Kidney glomerular epithelial cell (primary cell): Measurements from ENCODE around the gene AFAP1L2.

ENCODE experiments used
- DNase-seq: peaks from one replicate; lab custom pipeline; 2025; lab: John Stamatoyannopoulos, UW

Gene AFAP1L2

DNA sequence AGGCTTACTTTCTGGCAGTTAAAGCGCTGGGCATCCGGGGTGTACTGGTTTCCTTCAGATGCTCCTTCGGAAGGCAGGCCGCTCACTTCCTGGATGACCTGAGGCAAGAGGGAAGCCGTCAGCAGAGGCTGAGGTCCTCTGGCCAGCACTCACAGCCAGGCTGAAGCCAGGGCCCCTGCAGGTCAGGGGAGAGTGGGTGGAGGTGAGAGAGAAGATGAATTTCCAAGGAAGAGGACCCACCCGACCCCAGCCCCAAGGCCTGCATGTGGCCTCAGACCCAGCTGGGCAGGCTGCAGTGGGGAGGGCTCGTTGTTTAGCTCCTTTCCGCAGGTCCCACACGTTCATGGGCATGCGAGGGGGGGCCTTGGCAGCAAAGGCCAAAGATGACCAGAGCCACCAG lies 94.0 kb downstream of the AFAP1L2 start:
- no peak for DNase-seq

DNA sequence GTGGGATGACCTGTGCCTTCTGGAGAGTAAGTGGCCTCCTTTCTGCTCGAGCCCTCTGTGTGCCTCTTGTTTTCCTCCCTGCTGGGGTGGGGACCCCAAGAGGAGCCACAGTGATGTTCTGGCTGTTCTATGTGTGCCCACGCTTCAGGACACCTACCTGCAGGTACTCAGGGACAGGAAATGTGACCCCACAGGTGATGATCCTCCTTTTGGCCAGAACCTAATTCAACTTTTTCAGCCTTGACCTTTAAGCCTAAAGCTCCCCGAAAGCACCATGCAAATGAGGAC lies 95.0 kb downstream of the AFAP1L2 start:
- DNase-seq: no peak

DNA sequence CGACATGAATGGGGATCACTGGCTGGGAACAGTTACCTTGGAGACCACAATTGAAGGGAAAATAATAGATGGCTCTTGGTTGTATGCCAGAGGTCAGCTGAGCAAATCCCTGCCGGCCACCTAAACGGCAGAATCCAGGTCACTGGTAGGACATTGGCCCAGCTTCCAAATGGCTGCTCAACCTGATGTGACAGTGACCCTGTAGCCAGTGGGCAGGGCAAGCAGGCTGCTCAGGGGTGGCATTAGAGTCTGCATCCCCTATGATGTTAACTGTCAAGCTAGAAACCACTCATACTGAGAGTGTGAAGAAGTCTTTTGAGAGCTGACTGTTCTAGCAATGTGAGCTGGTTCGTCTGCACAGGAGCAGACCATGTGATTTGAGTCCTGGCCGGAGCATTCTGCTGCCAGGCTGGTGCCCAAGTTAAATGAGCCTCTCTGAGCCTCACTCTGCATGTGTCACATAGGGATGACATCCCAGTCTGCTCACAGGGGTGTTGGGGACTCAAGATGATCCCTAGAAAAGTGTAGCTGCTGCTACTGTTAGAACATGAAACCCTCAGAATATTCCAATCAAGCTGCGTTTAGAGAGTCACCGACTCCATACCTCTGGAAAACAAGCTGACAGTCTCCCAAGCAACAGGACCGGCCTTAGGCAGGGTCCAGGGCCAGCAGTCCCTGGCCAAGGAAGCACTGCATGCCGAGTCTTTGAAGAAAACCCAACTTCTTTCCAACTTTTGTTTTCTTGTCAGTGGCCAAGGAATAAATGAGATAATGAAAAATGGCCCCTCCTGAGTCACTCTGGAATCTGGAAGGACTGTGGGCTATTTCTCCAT lies 95.6 kb downstream of the AFAP1L2 start:
- DNase-seq: no peak

DNA sequence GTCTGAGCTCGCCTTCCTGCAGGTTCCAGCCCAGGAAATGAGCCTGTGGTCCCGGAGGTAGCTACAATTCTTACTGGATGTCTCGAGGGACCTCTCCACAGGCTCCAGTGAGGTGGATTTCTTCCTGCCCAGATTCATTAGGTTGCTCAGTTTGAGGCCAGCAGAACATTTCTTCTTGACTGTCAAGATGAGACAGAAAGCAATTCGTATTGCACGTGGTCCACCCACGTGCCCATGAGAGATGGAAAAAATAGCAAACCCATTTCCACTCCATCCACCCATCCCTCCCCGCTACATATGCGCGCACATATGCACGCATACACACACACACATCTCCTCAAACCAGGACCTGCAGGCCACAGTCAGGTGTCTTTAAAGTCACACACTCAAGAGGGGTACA lies 96.6 kb downstream of the AFAP1L2 start:
- DNase-seq: no peak

DNA sequence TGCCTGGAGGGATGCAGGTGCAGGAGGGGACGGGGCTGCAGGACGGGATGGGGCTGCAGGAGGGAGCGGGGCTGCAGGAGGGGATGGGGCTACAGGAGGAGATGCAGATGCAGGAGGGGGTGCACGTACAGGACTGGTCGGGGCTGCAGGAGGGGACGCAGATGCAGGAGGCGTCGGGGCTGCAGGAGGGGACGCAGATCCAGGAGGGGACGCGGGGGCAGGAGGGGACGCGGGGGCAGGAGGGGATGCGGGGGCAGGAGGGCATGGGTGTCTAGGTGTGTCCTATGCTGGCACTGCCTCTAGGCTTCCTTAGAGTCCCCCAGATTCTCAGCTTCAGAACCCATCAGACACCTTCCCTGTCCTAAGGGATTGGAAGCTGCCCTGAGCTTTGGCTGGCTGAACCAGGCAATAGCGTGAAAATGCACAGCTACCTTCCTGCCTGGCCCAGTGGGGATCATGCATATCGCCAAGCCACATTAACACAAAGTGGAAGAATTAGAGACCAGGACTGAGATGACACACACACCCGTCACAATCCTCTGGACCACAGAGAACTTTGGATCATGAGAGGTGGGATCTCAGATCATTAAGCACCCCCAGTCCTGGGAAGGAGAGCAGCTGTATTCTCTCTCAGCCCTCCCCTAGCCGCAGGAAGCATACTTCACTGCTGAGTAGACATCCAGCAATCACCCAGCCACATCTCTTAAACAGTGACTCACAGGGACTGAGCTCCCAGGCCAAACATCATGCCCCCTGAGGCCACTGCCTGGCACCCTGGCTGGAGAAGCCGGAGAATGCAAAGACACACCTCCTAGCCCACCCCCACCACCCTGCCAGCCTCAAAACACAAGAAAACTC lies 98.0 kb downstream of the AFAP1L2 start:
- peak; percentile 98 for DNase-seq

DNA sequence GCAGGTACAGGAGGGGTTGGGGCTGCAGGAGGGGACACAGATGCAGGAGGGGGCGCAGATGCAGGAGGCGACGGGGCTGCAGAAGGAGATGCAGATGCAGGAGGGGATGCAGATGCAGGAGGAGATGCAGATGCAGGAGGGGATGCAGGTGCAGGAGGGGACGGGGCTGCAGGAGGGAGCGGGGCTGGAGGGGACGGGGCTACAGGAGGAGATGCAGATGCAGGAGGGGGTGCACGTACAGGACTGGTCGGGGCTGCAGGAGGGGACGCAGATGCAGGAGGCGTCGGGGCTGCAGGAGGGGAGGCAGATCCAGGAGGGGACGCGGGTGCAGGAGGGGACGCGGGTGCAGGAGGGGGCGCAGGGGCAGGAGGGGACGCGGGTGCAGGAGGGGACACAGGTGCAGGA lies 98.8 kb downstream of the AFAP1L2 start:
- no peak for DNase-seq

DNA sequence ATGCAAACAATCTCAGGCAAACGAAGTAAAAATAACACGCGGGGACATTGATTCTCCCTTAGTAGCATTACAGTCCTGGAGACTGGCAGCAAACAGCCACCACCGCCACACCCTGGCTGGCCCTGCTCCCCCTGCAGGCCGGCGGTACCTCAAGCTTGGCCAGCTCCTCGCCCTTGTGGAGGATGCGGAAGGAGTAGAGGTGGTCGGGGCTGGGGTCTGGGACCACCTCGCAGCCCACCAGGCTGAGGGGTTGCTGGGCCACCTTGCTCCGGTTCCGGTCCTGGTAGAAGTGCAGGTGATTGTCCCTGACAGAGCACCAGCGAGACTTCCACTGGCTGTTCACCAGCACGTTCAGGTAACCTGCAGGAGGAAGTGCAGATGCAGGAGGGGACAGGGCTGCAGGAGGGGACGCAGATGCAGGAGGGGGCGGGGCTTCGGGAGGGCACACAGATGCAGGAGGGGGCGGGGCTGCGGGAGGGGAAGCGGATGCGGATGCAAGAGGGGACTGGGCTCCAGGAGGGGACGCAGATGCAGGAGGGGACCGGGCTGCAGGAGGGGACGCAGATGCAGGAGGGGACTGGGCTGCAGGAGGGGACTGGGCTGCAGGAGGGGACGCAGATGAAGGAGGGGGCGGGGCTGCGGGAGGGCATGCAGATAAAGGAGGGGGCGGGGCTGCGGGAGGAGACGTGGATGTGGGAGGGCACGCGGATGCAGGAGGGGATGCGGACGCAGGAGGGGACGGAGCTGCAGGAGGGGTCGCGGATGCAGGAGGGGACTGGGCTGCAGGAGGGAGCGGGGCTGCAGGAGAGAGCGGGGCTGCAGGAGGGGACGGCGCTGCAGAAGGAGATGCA lies 99.5 kb downstream of the AFAP1L2 start:
- no peak for DNase-seq

DNA sequence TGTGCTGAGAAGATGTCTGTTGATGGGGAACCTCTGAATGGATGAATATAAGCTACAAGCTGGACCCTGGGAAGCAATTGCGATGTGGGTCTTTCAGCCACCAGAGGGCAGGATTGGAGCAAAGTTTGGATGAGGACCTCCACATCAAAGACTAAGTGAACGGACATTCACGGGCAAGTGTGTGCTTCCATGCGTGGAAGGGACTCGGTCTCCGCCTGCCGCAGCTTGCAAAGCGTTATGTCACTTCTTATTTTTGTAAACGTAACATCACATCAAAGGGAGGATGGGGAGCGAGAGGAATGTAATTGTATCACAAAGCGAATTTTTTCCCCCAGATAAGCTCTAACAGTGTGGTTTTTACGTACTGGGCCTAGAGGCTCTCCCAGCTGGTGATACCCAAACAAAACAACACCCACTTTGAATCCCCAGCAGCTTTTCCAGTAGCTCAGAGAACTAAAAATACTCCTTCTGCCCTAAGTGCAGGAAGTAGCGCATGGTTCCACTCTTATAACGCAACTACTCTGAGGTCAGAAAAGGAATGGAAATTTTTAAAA lies 100.2 kb downstream of the AFAP1L2 start:
- peak; percentile 95 for DNase-seq

DNA sequence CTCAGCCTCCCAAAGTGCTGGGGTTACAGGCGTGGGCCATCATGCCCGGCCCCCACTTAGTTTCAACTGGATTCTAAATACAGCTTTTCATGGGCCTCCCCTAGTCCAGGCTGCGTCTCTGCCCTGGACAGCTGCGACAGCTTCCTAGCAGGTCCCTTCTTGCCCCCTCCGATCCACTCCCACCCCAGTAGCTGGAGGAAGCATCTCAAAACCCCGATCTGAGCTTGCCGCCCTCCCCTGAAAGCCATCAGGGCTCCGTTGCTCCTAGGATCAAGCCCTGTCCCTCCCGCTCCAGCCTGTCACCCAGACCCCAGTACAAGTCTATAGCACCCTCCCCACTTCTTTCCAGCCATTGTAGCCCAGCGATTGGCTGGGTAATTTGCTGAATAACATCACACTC lies 100.7 kb downstream of the AFAP1L2 start:
- no peak for DNase-seq

DNA sequence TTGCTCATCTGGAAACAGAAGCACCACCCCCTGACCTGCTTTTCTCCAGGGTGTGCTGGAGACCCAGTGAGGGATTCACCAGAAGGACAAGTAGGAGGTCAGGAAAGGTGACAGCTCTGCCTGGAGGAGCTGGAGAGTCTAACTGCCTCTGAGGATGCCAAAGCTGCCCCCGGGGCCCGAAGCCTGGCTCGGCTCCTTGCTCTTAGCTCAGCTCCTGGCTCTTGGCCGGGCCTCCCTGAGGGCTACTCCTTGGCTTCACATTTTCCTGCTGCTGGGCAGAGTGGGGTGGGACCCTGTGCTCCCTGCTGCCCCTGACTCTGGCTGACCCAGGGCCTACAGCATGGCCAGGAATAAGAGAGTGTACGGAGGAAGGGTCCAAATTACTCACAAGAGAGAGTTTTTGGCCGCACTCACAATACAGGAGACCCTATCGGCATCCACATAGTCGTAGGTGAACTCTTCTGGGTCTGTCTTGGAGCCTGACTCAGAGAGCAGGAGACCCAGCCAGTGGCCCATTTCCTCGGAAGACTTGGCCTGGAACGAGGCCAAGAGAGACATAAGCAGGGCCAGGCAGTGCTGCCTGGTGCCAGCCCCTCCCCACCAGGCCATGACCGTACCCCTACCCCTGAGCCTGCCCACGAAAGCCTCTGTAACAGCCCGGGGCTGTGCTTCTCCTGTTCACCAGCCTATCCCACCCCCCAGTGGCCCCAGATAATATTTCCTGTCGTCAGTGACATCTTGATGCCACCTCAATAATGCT lies 102.2 kb downstream of the AFAP1L2 start:
- DNase-seq: no peak

DNA sequence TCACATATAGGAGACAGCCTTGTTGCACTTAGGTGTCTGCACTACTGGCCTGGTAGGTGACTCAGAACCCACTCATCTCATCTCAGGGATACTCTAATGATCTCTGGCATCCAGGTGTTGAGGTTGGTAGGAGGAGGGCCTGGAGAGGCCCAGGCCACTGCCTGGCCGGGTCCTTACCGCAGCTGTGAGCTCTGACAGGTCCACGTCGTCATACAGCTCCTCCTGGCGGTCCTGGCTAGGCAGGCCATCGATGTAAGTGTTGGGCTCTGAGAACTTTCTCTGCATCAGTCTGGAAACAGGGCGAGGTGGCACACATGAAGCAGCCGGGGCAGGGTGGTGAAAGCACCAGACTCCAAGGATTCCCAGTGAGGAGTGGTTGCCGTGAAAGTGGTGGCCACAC lies 103.1 kb downstream of the AFAP1L2 start:
- DNase-seq: no peak

DNA sequence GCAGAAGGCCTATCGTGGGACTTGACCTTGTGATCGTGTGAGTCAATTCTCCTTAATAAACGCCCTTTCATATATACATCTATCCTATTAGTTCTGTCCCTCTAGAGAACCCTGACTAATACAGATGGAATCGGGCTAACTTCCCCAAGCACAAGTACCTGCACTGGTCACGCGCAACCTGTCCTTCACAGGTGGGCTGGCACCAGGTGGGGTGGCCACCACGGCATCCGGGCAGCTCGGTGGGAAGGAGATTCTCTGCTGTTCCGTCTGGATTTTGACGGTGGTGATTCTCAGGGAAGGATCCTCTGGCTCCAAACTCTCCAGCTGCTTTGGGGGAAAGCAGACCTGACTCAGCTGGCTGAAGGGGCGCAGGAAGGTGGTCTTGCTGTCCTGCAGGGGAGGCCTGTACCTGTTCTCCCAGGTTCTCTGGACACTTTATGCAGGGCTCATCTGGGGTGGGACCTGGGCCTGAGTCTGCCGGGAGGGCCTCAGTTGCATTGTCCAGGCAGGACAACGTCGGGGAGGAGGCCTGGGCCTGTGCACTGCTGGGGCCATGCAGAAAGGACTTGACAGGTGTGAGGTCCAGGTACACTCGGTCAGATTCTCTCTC lies 104.2 kb downstream of the AFAP1L2 start:
- no peak for DNase-seq

DNA sequence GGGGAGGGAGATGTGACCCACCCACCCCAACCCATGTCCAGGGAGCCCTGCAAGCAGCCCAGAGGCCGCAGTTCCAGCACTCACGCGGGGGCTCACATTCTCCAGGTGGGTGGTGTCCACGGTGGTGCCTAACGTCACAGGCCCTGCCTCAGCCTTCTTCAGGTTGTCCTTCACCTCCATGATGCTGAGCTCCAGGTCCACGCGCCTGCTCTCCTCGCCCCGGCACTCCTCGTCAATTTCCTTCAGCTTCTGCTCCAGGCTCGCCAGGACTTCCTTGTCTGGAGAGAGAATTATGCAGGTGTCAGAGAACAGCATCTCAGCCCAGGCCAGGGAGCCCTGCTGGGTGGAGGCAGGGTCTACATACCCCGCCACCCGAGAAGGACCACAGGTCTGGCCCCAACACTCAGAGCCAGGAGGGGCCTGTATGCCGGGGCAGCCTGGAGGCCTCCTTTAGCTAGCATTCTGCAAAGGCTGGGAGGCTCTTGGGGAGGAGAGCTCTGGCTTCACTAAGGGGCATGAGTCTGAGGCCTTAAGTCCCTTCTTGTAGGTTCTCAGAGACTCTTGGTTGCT lies 107.1 kb downstream of the AFAP1L2 start:
- DNase-seq: no peak

DNA sequence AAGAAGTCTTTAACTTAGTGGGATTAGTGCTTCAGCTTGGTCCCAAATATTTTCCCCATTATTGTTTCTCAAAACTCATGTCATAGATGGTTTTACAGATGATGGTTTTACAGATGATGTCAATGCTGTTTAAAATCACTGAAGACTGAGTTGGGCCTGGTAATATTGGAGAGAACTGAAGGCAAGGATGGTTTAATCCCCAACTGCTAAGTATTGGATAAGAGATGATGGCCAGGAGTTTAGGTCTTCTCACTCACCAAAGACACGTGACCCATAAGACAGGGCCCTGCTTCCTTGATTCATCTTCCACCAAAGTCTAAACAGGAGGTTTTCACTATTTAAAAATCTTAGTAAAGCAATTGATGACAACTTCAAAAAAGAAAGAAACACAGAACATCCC lies 108.9 kb downstream of the AFAP1L2 start:
- no peak for DNase-seq

DNA sequence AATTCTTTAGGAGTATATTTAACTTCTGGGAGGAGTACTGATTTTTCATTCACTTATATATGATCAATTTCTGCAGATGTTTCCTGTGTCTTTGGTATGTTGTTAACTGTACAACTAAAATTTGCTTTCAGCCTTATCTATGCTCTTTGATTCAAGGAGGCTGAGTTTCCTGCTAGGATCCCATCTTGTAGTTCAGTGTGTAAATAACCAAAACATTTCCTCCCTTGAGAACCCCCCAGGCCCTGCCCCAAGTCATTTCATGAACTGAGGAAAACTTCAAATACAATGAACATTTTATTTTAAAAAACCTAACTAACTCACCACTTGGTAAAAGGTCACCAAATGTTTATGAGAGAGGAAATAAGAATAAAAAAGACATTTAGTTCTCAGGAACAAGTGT lies 109.8 kb downstream of the AFAP1L2 start:
- DNase-seq: no peak

DNA sequence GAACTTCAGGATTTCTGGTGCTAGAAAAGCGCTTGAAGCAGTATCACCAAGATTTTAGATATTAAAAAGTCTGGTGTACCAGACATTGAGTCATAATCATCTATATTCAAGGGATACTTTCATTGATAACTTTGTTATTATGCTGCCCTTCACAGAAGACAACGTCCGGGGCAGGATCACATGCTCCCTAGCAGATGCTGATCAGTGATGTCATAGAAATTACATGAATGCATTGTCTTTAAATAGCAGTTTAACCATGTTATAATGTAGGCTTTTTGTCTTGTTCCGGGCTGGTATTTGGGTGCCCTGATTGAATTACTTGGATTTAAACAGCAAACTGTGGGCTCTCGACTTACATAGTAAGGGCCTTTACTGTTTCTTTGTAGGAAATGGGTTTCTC lies 111.2 kb downstream of the AFAP1L2 start:
- DNase-seq: no peak

DNA sequence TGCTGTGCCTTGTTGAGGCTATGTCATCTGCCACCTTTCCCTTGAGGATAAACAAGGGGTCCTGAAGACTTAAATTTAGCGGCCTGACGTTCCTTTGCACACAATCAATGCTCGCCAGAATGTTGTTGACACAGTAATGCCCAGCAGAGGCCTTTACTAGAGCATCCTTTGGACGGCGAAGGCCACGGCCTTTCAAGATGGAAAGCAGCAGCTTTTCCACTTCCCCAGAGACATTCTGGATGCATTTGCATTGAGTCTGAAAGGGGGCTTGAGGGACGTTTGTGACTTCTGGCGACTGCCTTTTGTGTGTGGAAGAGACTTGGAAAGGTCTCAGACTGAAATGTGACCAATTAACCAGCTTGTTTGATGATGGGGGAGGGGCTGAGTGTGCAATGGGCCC lies 112.8 kb downstream of the AFAP1L2 start:
- DNase-seq: no peak

DNA sequence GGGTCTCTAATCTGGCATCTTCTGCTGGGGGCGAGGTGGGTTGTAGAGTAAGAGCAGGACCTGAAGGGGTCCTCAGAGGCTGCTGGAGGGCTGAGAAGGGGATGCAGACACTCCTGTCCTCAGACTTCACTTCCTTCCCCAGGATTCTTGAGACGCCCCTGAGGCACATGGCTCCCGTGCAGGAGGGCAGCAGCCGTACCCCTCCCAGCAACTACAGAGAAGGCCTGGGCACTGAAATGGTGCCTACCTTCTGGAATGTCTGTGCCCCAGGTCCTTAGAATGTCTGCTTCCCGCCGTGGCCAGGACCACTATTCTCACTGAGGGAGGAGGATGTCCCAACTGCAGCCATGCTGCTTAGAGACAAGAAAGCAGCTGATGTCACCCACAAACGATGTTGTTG lies 113.2 kb downstream of the AFAP1L2 start:
- DNase-seq: no peak

DNA sequence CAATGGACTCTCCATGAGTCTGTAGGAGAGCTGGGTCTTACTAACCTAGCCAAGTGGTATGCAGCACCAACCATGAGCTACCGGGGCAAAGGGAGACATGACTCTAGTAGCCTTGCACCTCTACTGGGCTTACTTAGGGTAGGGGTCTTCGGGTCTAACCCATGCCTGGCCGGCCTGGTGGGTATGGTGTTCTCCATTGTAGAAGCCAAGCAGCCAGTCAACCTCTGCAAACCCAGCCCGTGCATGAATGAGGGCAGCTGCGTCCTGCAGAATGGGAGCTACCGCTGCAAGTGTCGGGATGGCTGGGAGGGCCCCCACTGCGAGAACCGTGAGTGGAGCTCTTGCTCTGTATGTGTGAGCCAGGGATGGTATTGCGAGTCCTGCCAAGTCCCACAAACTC lies 114.3 kb downstream of the AFAP1L2 start:
- no peak for DNase-seq

DNA sequence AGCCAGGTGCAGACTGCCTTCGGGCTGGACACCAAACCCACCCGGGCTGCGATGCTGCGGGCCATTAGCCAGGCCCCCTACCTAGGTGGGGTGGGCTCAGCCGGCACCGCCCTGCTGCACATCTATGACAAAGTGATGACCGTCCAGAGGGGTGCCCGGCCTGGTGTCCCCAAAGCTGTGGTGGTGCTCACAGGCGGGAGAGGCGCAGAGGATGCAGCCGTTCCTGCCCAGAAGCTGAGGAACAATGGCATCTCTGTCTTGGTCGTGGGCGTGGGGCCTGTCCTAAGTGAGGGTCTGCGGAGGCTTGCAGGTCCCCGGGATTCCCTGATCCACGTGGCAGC lies 115.2 kb downstream of the AFAP1L2 start:
- no peak for DNase-seq
